GM23338 (cell line): ENCODE measurements around the gene TMX3. TPM values are rescaled to one million over a fixed set of nuclear protein-coding genes. Genes with fewer than 3 reads are reported as not detected.

ENCODE experiments used
- ATAC-seq: fragments of 200-7000 bp; cut with Tn5 transposase; 3 replicates; pipeline ENCODE4 v1.9.1; 2020
- DNase-seq: peaks from one replicate; pipeline ENCODE4 v3.0.0-alpha.2; 2015; ENCODE audit warnings: low spot score
- H2AFZ ChIP-seq: fragments of 200-600 bp; sonication (generic); 2 replicates; pipeline ENCODE4 v1.8.0; 2016; ENCODE audit warnings: antibody characterized with exemption, mild to moderate bottlenecking, moderate library complexity
- H3F3A ChIP-seq: fragments of 200-600 bp; sonication (generic); replicated peaks from 2 replicates; pipeline ENCODE4 v1.8.0; 2017; ENCODE audit warnings: antibody characterized with exemption, mixed run types, low read depth
- H3K27ac ChIP-seq: fragments of 200-600 bp; sonication (generic); 2 replicates; pipeline ENCODE4 v1.6.1; 2016; ENCODE audit warnings: low read depth
- H3K27me3 ChIP-seq: fragments of 200-600 bp; sonication (generic); 2 replicates; pipeline ENCODE4 v1.8.0; 2016; ENCODE audit warnings: mild to moderate bottlenecking, mixed run types, moderate library complexity; ENCODE audit not compliant: insufficient read depth
- H3K36me3 ChIP-seq: fragments of 200-600 bp; sonication (generic); 2 replicates; pipeline ENCODE4 v1.8.0; 2016; ENCODE audit warnings: mild to moderate bottlenecking; ENCODE audit not compliant: insufficient read depth
- H3K4me1 ChIP-seq: fragments of 200-600 bp; sonication (generic); 2 replicates; pipeline ENCODE4 v1.8.0; 2016; ENCODE audit warnings: mild to moderate bottlenecking, moderate library complexity; ENCODE audit not compliant: insufficient read depth
- H3K4me2 ChIP-seq: fragments of 200-600 bp; sonication (generic); 2 replicates; pipeline ENCODE4 v1.7.1; 2017; ENCODE audit warnings: mixed run types
- H3K4me3 ChIP-seq: fragments of 200-600 bp; sonication (generic); 2 replicates; pipeline ENCODE4 v1.6.1; 2016; ENCODE audit warnings: mixed run types
- H3K79me2 ChIP-seq: fragments of 200-600 bp; sonication (generic); replicated peaks from 2 replicates; pipeline ENCODE4 v1.8.0; 2017; ENCODE audit warnings: mild to moderate bottlenecking; ENCODE audit not compliant: insufficient read depth
- H3K9me2 ChIP-seq: fragments of 200-600 bp; sonication (generic); 2 replicates; pipeline ENCODE4 v1.8.0; 2017; ENCODE audit not compliant: insufficient read depth
- H4K20me1 ChIP-seq: fragments of 200-600 bp; sonication (generic); replicated peaks from 2 replicates; pipeline ENCODE4 v1.8.0; 2017; ENCODE audit warnings: mild to moderate bottlenecking; ENCODE audit not compliant: insufficient read depth
- H3K27ac Mint-ChIP-seq: 2 replicates; pipeline ENCODE4 v1.8.0; 2020; ENCODE audit warnings: inconsistent platforms, mild to moderate bottlenecking, moderate library complexity, mixed read lengths
- H3K27me3 Mint-ChIP-seq: 3 replicates; pipeline ENCODE4 v1.8.0; 2022; ENCODE audit warnings: low read depth, mild to moderate bottlenecking, moderate library complexity, mixed read lengths, inconsistent platforms; ENCODE audit not compliant: insufficient read depth, poor library complexity
- H3K36me3 Mint-ChIP-seq: 3 replicates; pipeline ENCODE4 v1.8.0; 2021; ENCODE audit warnings: low read depth, mild to moderate bottlenecking, inconsistent platforms, moderate library complexity, mixed read lengths
- H3K4me1 Mint-ChIP-seq: 3 replicates; pipeline ENCODE4 v1.8.0; 2020; ENCODE audit warnings: mild to moderate bottlenecking, inconsistent platforms, mixed read lengths
- H3K4me3 Mint-ChIP-seq: 3 replicates; pipeline ENCODE4 v1.8.0; 2021; ENCODE audit warnings: moderate library complexity, mild to moderate bottlenecking, inconsistent platforms, mixed read lengths
- H3K9me3 Mint-ChIP-seq: 3 replicates; pipeline ENCODE4 v1.8.0; 2020; ENCODE audit warnings: moderate library complexity, mild to moderate bottlenecking, inconsistent platforms, mixed read lengths
- CREB1 ChIP-seq: fragments of 250-450 bp; sonication (Bioruptor Pico); IDR thresholded peaks from 2 replicates; pipeline ENCODE4 v1.5.0; 2020; ENCODE audit warnings: low read depth, mild to moderate bottlenecking, moderate library complexity
- EZH2 ChIP-seq: fragments of 200-600 bp; sonication (generic); IDR thresholded peaks from one replicate; pipeline ENCODE4 v1.8.0; 2017; ENCODE audit warnings: antibody characterized with exemption, mild to moderate bottlenecking, low read depth; ENCODE audit not compliant: unreplicated experiment
- EZH2phosphoT487 ChIP-seq: fragments of 200-600 bp; sonication (generic); IDR thresholded peaks from one replicate; pipeline ENCODE4 v1.8.1; 2018; ENCODE audit warnings: antibody characterized with exemption; ENCODE audit not compliant: unreplicated experiment
- JUNB ChIP-seq: IDR thresholded peaks from one replicate; pipeline ENCODE4 v1.6.1; 2016; ENCODE audit warnings: antibody characterized with exemption; ENCODE audit not compliant: unreplicated experiment
- NANOG ChIP-seq: IDR thresholded peaks from 2 replicates; pipeline ENCODE4 v1.6.1; 2016; ENCODE audit warnings: antibody characterized with exemption, borderline replicate concordance
- POLR2AphosphoS5 ChIP-seq: IDR thresholded peaks from 2 replicates; pipeline ENCODE4 v1.6.1; 2016; ENCODE audit warnings: antibody characterized with exemption, low read depth
- STAT1 ChIP-seq: IDR thresholded peaks from one replicate; pipeline ENCODE4 v1.6.1; 2016; ENCODE audit warnings: antibody characterized with exemption; ENCODE audit not compliant: unreplicated experiment
- ZNF114 ChIP-seq: fragments of 250-450 bp; sonication (Bioruptor Pico); IDR thresholded peaks from 2 replicates; pipeline ENCODE4 v1.5.0; 2020; ENCODE audit warnings: mild to moderate bottlenecking, moderate library complexity
- ZNF331 ChIP-seq: fragments of 250-450 bp; sonication (Bioruptor Pico); IDR thresholded peaks from 2 replicates; pipeline ENCODE4 v1.5.0; 2020; ENCODE audit warnings: low read depth, mild to moderate bottlenecking, moderate library complexity
- polyA plus RNA-seq: library from polyadenylated mRNA; unstranded; fragments of >200 nt; fragmentation: Nextera tagmentation; extraction: Ambion mirVana; gene quantifications from 2 replicates; pipeline ENCODE4 v1.2.1, GENCODE V29; 2016
- total RNA-seq: library from RNA; depleted of rRNA; stranded (reverse); fragments of >200 nt; shearing (Covaris generic); gene quantifications from 2 replicates; pipeline ENCODE4 v1.2.3, GENCODE V29; 2014
- TF ChIP-seq, protein P1 (sequence below), 2 experiments: fragments of 200-600 bp in 1 of 2; sonication (generic) in 1 of 2; conservative IDR thresholded peaks; 2 replicates each; pipeline versions ENCODE4 v1.5.1 to v1.6.1; 2016 to 2017; ENCODE audit warnings: antibody characterized with exemption in 2 of 2, low read depth in 2 of 2, mild to moderate bottlenecking in 2 of 2, moderate library complexity in 1 of 2
- TF ChIP-seq, protein P2 (sequence below): IDR thresholded peaks from one replicate; pipeline ENCODE4 v1.6.1; 2018; ENCODE audit warnings: antibody characterized with exemption; ENCODE audit not compliant: unreplicated experiment
- TF ChIP-seq, protein P3 (sequence below): IDR thresholded peaks from 2 replicates; pipeline ENCODE4 v1.6.1; 2016; ENCODE audit warnings: antibody characterized with exemption

TMX3 gene
- total and polyA plus RNA-seq, 2 experiments from 2014 or later, result 12.4 to 40.1 TPM

DNA sequence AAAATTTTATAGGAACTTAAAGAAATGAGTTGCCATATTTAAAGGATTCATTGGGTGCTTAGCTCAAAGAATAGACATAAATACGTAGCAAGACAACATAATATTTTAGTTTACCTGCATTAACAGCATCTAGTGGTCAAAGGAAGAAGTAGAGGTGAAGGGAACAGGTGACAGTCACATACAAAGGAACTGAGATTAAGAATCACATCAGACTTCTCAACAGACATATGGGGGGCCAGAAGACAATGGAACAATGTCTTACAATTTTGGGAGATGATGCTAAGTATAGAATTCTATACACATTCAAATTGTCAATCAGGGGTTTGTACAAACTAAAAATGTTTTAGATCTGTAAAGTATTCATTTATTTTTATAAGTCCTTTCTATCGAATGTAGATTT, 44.4 kb upstream of the TMX3 start:
- DNase-seq (no peak), ATAC-seq (no peak)
- Histone ChIP-seq H2AFZ (no peak overlapping the region), H3K4me3 (no peak overlapping the region), H3K36me3 (peaks cover 9% of the 10 kb centered on the region; the same call in 1 of the 2 replicates), H3K27me3 (no peaks in the 10 kb centered on the region), H3K4me1 (no peaks in the 10 kb centered on the region), H3K4me2 (no peak overlapping the region), H3F3A (no peaks in the 10 kb centered on the region), H3K9me2 (0 out of 2 replicates have a peak, but pooled peaks cover 3% of the 10 kb centered on the region), H3K27ac (no peak overlapping the region), H4K20me1 (no peaks in the 10 kb centered on the region), H3K79me2 (no peaks in the 10 kb centered on the region)
- H3K9me3 Mint-ChIP-seq, result peaks cover 10% of the 10 kb centered on the region; the same call in 2 of the 3 replicates
- H3K27me3 Mint-ChIP-seq, result no peaks in the 10 kb centered on the region
- H3K36me3 Mint-ChIP-seq, result peaks cover 6% of the 10 kb centered on the region; the same call in 2 of the 3 replicates
- TF ChIP-seq JUNB, result no peak
- TF ChIP-seq EZH2, result no peak
- no peak for TF ChIP-seq NANOG
- no peak for TF ChIP-seq EZH2phosphoT487
- no peak for TF ChIP-seq CREB1 (CRISPR knock-in tag)
- TF ChIP-seq, protein P1, sequence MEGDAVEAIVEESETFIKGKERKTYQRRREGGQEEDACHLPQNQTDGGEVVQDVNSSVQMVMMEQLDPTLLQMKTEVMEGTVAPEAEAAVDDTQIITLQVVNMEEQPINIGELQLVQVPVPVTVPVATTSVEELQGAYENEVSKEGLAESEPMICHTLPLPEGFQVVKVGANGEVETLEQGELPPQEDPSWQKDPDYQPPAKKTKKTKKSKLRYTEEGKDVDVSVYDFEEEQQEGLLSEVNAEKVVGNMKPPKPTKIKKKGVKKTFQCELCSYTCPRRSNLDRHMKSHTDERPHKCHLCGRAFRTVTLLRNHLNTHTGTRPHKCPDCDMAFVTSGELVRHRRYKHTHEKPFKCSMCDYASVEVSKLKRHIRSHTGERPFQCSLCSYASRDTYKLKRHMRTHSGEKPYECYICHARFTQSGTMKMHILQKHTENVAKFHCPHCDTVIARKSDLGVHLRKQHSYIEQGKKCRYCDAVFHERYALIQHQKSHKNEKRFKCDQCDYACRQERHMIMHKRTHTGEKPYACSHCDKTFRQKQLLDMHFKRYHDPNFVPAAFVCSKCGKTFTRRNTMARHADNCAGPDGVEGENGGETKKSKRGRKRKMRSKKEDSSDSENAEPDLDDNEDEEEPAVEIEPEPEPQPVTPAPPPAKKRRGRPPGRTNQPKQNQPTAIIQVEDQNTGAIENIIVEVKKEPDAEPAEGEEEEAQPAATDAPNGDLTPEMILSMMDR (conservative IDR thresholded peaks at IDR 0.05; ENCODE audit: low read depth in 2 of 2), result no peak
- TF ChIP-seq ZNF114 (CRISPR knock-in tag), result no peak
- TF ChIP-seq, protein P2, sequence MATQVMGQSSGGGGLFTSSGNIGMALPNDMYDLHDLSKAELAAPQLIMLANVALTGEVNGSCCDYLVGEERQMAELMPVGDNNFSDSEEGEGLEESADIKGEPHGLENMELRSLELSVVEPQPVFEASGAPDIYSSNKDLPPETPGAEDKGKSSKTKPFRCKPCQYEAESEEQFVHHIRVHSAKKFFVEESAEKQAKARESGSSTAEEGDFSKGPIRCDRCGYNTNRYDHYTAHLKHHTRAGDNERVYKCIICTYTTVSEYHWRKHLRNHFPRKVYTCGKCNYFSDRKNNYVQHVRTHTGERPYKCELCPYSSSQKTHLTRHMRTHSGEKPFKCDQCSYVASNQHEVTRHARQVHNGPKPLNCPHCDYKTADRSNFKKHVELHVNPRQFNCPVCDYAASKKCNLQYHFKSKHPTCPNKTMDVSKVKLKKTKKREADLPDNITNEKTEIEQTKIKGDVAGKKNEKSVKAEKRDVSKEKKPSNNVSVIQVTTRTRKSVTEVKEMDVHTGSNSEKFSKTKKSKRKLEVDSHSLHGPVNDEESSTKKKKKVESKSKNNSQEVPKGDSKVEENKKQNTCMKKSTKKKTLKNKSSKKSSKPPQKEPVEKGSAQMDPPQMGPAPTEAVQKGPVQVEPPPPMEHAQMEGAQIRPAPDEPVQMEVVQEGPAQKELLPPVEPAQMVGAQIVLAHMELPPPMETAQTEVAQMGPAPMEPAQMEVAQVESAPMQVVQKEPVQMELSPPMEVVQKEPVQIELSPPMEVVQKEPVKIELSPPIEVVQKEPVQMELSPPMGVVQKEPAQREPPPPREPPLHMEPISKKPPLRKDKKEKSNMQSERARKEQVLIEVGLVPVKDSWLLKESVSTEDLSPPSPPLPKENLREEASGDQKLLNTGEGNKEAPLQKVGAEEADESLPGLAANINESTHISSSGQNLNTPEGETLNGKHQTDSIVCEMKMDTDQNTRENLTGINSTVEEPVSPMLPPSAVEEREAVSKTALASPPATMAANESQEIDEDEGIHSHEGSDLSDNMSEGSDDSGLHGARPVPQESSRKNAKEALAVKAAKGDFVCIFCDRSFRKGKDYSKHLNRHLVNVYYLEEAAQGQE, result no peak
- TF ChIP-seq POLR2AphosphoS5, result no peak
- TF ChIP-seq, protein P3, sequence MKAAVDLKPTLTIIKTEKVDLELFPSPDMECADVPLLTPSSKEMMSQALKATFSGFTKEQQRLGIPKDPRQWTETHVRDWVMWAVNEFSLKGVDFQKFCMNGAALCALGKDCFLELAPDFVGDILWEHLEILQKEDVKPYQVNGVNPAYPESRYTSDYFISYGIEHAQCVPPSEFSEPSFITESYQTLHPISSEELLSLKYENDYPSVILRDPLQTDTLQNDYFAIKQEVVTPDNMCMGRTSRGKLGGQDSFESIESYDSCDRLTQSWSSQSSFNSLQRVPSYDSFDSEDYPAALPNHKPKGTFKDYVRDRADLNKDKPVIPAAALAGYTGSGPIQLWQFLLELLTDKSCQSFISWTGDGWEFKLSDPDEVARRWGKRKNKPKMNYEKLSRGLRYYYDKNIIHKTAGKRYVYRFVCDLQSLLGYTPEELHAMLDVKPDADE, result no peak
- no peak for TF ChIP-seq STAT1
- no peak for TF ChIP-seq ZNF331
- H3K4me3 Mint-ChIP-seq, result no peak overlapping the region
- no peaks in the 10 kb centered on the region for H3K4me1 Mint-ChIP-seq
- no peak overlapping the region for H3K27ac Mint-ChIP-seq
